Astrocyte (in vitro differentiated cells and primary cell): ENCODE results near the gene HM13. TPM values are rescaled to one million over a fixed set of nuclear protein-coding genes. Genes with fewer than 3 reads are reported as not detected.

Source experiments
- DNase-seq: peaks from one replicate; pipeline ENCODE4 v3.0.0-alpha.2; 2010; ENCODE audit warnings: low read depth
- FAIRE-seq: peaks from 2 replicates; lab custom pipeline; 2011; peaks lifted over from hg19 to GRCh38; lab: Jason Lieb, UNC
- H2AFZ ChIP-seq: 2 replicates; pipeline ENCODE4 v1.6.0; 2012; ENCODE audit warnings: low read depth, low read length, inconsistent platforms
- H3K27ac ChIP-seq: 2 replicates; pipeline ENCODE4 v1.5.1; 2011; ENCODE audit warnings: low read depth, low read length, inconsistent platforms
- H3K27me3 ChIP-seq: 2 replicates; pipeline ENCODE4 v1.6.0; 2011; ENCODE audit warnings: low read length, inconsistent platforms; ENCODE audit not compliant: insufficient read depth
- H3K36me3 ChIP-seq: 2 replicates; pipeline ENCODE4 v1.5.1; 2011; ENCODE audit warnings: low read length, inconsistent platforms; ENCODE audit not compliant: insufficient read depth
- H3K4me1 ChIP-seq: 2 replicates; pipeline ENCODE4 v1.5.1; 2011; ENCODE audit warnings: low read length, inconsistent platforms; ENCODE audit not compliant: insufficient read depth
- H3K4me2 ChIP-seq: 2 replicates; pipeline ENCODE4 v1.6.0; 2012; ENCODE audit warnings: low read length, inconsistent platforms
- H3K4me3 ChIP-seq: 2 replicates; pipeline ENCODE4 v1.5.1; 2011; ENCODE audit warnings: low read depth, mild to moderate bottlenecking, low read length, inconsistent platforms; ENCODE audit not compliant: insufficient read depth
- H3K79me2 ChIP-seq: 2 replicates; pipeline ENCODE4 v1.6.0; 2012; ENCODE audit warnings: mild to moderate bottlenecking, low read length, inconsistent platforms; ENCODE audit not compliant: insufficient read depth
- H3K9ac ChIP-seq: 2 replicates; pipeline ENCODE4 v1.6.0; 2012; ENCODE audit warnings: mild to moderate bottlenecking, low read length, inconsistent platforms
- H3K9me3 ChIP-seq: 2 replicates; pipeline ENCODE4 v1.5.1; 2012; ENCODE audit warnings: low read depth, mild to moderate bottlenecking, low read length, inconsistent platforms; ENCODE audit not compliant: insufficient read depth
- H4K20me1 ChIP-seq: 2 replicates; pipeline ENCODE4 v1.6.0; 2012; ENCODE audit warnings: low read length, inconsistent platforms; ENCODE audit not compliant: insufficient read depth
- H3K27ac Mint-ChIP-seq: one replicate; pipeline ENCODE4 v1.8.0; 2021; ENCODE audit warnings: mild to moderate bottlenecking, mixed read lengths; ENCODE audit not compliant: unreplicated experiment
- H3K27me3 Mint-ChIP-seq: one replicate; pipeline ENCODE4 v1.8.0; 2021; ENCODE audit warnings: low read depth, mixed read lengths; ENCODE audit not compliant: unreplicated experiment
- H3K36me3 Mint-ChIP-seq: one replicate; pipeline ENCODE4 v1.8.0; 2021; ENCODE audit warnings: low read depth, mixed read lengths; ENCODE audit not compliant: unreplicated experiment
- H3K4me1 Mint-ChIP-seq: one replicate; pipeline ENCODE4 v1.8.0; 2021; ENCODE audit warnings: low read depth, mixed read lengths; ENCODE audit not compliant: unreplicated experiment
- H3K4me3 Mint-ChIP-seq: one replicate; pipeline ENCODE4 v1.8.0; 2021; ENCODE audit warnings: mild to moderate bottlenecking, moderate library complexity, mixed read lengths; ENCODE audit not compliant: unreplicated experiment
- H3K9me3 Mint-ChIP-seq: one replicate; pipeline ENCODE4 v1.8.0; 2021; ENCODE audit warnings: mild to moderate bottlenecking, mixed read lengths; ENCODE audit not compliant: unreplicated experiment
- EZH2 ChIP-seq: IDR thresholded peaks from 2 replicates; pipeline ENCODE4 v1.6.1; 2012; ENCODE audit warnings: mild to moderate bottlenecking, low read length, inconsistent platforms; ENCODE audit not compliant: insufficient read depth
- total RNA-seq: library from RNA; stranded (reverse); gene quantifications from 2 replicates; pipeline ENCODE4 v1.2.1, GENCODE V29; 2021
- TF ChIP-seq, protein P1 (sequence below): IDR thresholded peaks from 2 replicates; pipeline ENCODE4 v1.5.1; 2011; ENCODE audit warnings: low read depth, mild to moderate bottlenecking, inconsistent platforms, low read length, moderate library complexity; ENCODE audit not compliant: insufficient read depth

HM13 gene
- total RNA-seq, 1 donor from 2014 or later: 399 TPM

DNA sequence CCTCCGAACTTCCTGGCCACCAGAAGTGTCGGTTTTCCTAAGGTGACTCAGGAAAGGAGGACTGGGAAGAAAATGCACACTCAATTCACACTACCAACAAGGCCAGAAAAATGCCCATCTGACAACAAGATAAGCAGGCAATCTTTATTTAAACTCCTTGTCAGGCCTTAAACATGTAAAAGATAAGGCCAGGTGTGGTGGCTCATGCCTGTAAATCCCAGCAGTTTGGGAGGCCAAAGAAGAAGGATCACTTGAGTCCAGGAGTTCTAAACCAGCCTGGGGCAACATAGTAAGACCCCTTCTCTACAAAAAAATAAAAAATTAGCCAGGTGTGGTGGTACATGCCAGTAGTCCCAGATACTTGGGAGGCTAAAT lies 83.2 kb downstream of the HM13 start:
- Histone ChIP-seq H2AFZ (no peak overlapping the region), H3K9ac (no peak overlapping the region), H4K20me1 (no peaks in the 10 kb centered on the region), H3K4me2 (no peak overlapping the region), H3K4me1 (peaks cover 27% of the 10 kb centered on the region), H3K4me3 (no peak overlapping the region), H3K79me2 (no peaks in the 10 kb centered on the region), H3K36me3 (no peaks in the 10 kb centered on the region), H3K27ac (no peak overlapping the region), H3K27me3 (no peaks in the 10 kb centered on the region), H3K9me3 (no peaks in the 10 kb centered on the region)
- DNase-seq: no peak
- Mint-ChIP-seq H3K27me3 (no peaks in the 10 kb centered on the region), H3K36me3 (peaks cover 1% of the 10 kb centered on the region), H3K9me3 (peaks cover 4% of the 10 kb centered on the region), H3K4me1 (peaks cover 11% of the 10 kb centered on the region), H3K4me3 (no peak overlapping the region), H3K27ac (no peak overlapping the region)
- TF ChIP-seq, protein P1, sequence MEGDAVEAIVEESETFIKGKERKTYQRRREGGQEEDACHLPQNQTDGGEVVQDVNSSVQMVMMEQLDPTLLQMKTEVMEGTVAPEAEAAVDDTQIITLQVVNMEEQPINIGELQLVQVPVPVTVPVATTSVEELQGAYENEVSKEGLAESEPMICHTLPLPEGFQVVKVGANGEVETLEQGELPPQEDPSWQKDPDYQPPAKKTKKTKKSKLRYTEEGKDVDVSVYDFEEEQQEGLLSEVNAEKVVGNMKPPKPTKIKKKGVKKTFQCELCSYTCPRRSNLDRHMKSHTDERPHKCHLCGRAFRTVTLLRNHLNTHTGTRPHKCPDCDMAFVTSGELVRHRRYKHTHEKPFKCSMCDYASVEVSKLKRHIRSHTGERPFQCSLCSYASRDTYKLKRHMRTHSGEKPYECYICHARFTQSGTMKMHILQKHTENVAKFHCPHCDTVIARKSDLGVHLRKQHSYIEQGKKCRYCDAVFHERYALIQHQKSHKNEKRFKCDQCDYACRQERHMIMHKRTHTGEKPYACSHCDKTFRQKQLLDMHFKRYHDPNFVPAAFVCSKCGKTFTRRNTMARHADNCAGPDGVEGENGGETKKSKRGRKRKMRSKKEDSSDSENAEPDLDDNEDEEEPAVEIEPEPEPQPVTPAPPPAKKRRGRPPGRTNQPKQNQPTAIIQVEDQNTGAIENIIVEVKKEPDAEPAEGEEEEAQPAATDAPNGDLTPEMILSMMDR: no peak
- no peak for TF ChIP-seq EZH2
- FAIRE-seq: no peak

DNA sequence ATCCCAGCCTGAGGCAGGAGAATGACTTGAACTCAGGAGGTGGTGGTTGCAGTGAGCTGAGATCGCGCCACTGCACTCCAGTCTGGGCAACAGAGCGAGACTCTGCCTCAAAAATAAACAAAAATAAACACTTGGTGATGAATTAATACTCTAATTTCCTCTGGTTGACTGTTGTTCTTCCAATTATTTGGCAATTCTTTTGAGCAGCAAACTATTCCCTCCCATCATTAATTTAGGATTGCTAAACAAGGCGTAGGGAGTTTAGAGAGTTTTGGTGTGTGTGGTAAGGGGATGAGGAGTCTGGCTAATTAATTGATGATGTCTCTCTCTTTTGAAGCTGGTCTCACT lies 88.2 kb downstream of the HM13 start:
- H2AFZ ChIP-seq: no peak overlapping the region
- Mint-ChIP-seq H3K36me3 (no peaks in the 10 kb centered on the region), H3K27ac (peak overlapping the region; percentile 79), H3K4me1 (peaks cover 19% of the 10 kb centered on the region), H3K4me3 (peak overlapping the region; percentile 47), H3K9me3 (peaks cover 4% of the 10 kb centered on the region), H3K27me3 (no peaks in the 10 kb centered on the region)
- no peaks in the 10 kb centered on the region for H3K9me3 ChIP-seq
- peaks cover 28% of the 10 kb centered on the region for H3K4me1 ChIP-seq
- H3K27me3 ChIP-seq: no peaks in the 10 kb centered on the region
- peak overlapping the region; percentile 68 for H3K9ac ChIP-seq
- peak overlapping the region; percentile 98 for H3K27ac ChIP-seq
- H3K4me2 ChIP-seq: peak overlapping the region; percentile 74
- peaks cover 29% of the 10 kb centered on the region for H3K79me2 ChIP-seq
- no peaks in the 10 kb centered on the region for H3K36me3 ChIP-seq
- H4K20me1 ChIP-seq: peaks cover 22% of the 10 kb centered on the region
- no peak for DNase-seq
- TF ChIP-seq, protein P1: no peak
- no peak for TF ChIP-seq EZH2
- H3K4me3 ChIP-seq: no peak overlapping the region
- no peak for FAIRE-seq

DNA sequence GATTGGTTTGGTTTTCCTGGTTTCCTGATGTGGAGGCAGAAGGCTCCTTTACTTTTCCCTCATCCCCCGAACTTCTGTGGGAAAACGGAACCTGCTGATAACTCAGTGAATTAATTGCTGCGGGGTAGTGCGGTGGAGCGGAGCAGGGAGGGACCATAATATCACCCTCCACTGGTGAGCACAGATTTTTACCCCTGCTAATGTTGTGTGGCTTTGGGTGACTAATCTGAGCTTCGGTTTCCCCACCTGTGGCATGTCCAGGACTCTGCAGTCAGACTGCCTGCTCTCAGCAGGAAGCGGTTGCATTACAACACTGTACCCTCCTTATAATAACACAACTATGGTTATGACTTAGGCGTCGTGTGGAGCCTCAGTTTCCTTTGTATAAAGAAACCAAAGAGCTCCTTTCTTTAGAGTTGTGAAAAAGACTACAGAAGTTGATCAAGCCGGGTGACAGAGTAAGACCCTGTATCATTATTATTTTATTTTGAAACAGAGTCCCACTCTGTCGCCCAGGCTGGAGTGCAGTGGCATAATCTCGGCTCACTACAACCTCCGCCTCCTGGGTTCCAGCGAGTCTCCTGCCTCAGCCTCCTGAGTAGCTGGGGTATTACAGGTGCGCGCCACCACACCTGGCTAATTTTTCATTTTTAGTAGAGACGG lies 88.7 kb downstream of the HM13 start:
- TF ChIP-seq EZH2: no peak
- TF ChIP-seq, protein P1: peak; percentile 8
- peak overlapping the region; percentile 98 for H3K27ac ChIP-seq
- H3K9ac ChIP-seq: peak overlapping the region; percentile 68
- peaks cover 31% of the 10 kb centered on the region for H3K79me2 ChIP-seq
- H3K9me3 ChIP-seq: no peaks in the 10 kb centered on the region
- H3K4me3 ChIP-seq: no peak overlapping the region
- Mint-ChIP-seq H3K36me3 (no peaks in the 10 kb centered on the region), H3K4me1 (peaks cover 24% of the 10 kb centered on the region), H3K4me3 (peak overlapping the region; percentile 47), H3K27ac (peak overlapping the region; percentile 79), H3K27me3 (no peaks in the 10 kb centered on the region), H3K9me3 (peaks cover 4% of the 10 kb centered on the region)
- H3K4me1 ChIP-seq: peaks cover 33% of the 10 kb centered on the region
- peak; percentile 90 for DNase-seq
- H4K20me1 ChIP-seq: peaks cover 24% of the 10 kb centered on the region
- peak overlapping the region; percentile 74 for H3K4me2 ChIP-seq
- H3K36me3 ChIP-seq: no peaks in the 10 kb centered on the region
- H2AFZ ChIP-seq: no peak overlapping the region
- H3K27me3 ChIP-seq: no peaks in the 10 kb centered on the region
- no peak for FAIRE-seq
